Measurements from ENCODE around the gene MOGAT2. TPM values are rescaled to one million over a fixed set of nuclear protein-coding genes. Genes with fewer than 3 reads are reported as not detected.

MOGAT2 gene
- total and polyA plus RNA-seq, 2 of the 13 experiments (the other 11 are each of a cell fraction or from before 2014, with no cell fraction given), result 27.2 to 27.8 TPM

GRCh38 chr11:75706260-75706729, 11.3 kb upstream of the MOGAT2 start (continued):
- peak; percentile 50; the same call in 1 of the 2 replicates for TF ChIP-seq ZNF12 (CRISPR knock-in tag; IDR thresholded peaks at IDR 0.05)
- TF ChIP-seq, protein P1, sequence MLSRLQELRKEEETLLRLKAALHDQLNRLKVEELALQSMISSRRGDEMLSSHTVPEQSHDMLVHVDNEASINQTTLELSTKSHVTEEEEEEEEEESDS (CRISPR knock-in tag; IDR thresholded peaks at IDR 0.05; ENCODE audit: borderline replicate concordance), result no peak
- TF ChIP-seq ZNF121 (CRISPR knock-in tag; IDR thresholded peaks at IDR 0.05), result no peak
- TF ChIP-seq ZNF614 (CRISPR knock-in tag; IDR thresholded peaks at IDR 0.05; ENCODE audit: borderline replicate concordance), result no peak
- TF ChIP-seq, protein P2, sequence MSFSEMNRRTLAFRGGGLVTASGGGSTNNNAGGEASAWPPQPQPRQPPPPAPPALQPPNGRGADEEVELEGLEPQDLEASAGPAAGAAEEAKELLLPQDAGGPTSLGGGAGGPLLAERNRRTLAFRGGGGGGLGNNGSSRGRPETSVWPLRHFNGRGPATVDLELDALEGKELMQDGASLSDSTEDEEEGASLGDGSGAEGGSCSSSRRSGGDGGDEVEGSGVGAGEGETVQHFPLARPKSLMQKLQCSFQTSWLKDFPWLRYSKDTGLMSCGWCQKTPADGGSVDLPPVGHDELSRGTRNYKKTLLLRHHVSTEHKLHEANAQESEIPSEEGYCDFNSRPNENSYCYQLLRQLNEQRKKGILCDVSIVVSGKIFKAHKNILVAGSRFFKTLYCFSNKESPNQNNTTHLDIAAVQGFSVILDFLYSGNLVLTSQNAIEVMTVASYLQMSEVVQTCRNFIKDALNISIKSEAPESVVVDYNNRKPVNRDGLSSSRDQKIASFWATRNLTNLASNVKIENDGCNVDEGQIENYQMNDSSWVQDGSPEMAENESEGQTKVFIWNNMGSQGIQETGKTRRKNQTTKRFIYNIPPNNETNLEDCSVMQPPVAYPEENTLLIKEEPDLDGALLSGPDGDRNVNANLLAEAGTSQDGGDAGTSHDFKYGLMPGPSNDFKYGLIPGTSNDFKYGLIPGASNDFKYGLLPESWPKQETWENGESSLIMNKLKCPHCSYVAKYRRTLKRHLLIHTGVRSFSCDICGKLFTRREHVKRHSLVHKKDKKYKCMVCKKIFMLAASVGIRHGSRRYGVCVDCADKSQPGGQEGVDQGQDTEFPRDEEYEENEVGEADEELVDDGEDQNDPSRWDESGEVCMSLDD (CRISPR knock-in tag; IDR thresholded peaks at IDR 0.05; ENCODE audit: borderline replicate concordance), result no peak
- TF ChIP-seq ZNF768 (CRISPR knock-in tag; IDR thresholded peaks at IDR 0.05), result peak; percentile 17; the same call in 1 of the 2 replicates
- TF ChIP-seq REXO4 (CRISPR knock-in tag; IDR thresholded peaks at IDR 0.05; ENCODE audit: borderline replicate concordance), result no peak
- TF ChIP-seq RFX5 (IDR thresholded peaks at IDR 0.05; ENCODE audit: low read depth, low read length), result no peak
- TF ChIP-seq ZNF343 (CRISPR knock-in tag; IDR thresholded peaks at IDR 0.05), result no peak
- TF ChIP-seq ZNF543 (CRISPR knock-in tag; IDR thresholded peaks at IDR 0.05), result 0 out of 2 replicates have a peak, but pooled peaks have one; percentile 55
- TF ChIP-seq, protein P3, sequence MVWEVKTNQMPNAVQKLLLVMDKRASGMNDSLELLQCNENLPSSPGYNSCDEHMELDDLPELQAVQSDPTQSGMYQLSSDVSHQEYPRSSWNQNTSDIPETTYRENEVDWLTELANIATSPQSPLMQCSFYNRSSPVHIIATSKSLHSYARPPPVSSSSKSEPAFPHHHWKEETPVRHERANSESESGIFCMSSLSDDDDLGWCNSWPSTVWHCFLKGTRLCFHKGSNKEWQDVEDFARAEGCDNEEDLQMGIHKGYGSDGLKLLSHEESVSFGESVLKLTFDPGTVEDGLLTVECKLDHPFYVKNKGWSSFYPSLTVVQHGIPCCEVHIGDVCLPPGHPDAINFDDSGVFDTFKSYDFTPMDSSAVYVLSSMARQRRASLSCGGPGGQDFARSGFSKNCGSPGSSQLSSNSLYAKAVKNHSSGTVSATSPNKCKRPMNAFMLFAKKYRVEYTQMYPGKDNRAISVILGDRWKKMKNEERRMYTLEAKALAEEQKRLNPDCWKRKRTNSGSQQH (CRISPR knock-in tag; IDR thresholded peaks at IDR 0.05; ENCODE audit: low read depth), result no peak
- TF ChIP-seq MAFK (conservative IDR thresholded peaks at IDR 0.05 in 1 of 2, IDR thresholded peaks at IDR 0.05 in 1 of 2; ENCODE audit: low read length in 2 of 2), result no peak
- TF ChIP-seq HOXD1 (CRISPR knock-in tag; IDR thresholded peaks at IDR 0.05), result no peak
- TF ChIP-seq GMEB1 (CRISPR knock-in tag; IDR thresholded peaks at IDR 0.05; ENCODE audit: borderline replicate concordance), result no peak
- TF ChIP-seq ZNF10 (CRISPR knock-in tag; IDR thresholded peaks at IDR 0.05; ENCODE audit: borderline replicate concordance, low read depth), result no peak
- no peak for TF ChIP-seq CEBPZ (IDR thresholded peaks at IDR 0.05; ENCODE audit: low read length)
- no peak for TF ChIP-seq ZNF180 (CRISPR knock-in tag; IDR thresholded peaks at IDR 0.05; ENCODE audit: borderline replicate concordance, low read depth)
- no peak for TF ChIP-seq ZNF3 (CRISPR knock-in tag; IDR thresholded peaks at IDR 0.05)
- TF ChIP-seq ZNF709 (CRISPR knock-in tag; IDR thresholded peaks at IDR 0.05), result 0 out of 2 replicates have a peak, but pooled peaks have one; percentile 23
- TF ChIP-seq SALL2 (CRISPR knock-in tag; IDR thresholded peaks at IDR 0.05), result no peak; the same call in 1 of the 2 replicates
